ENCODE measurements around the gene LRMDA.
"Not testable (repeated sequence)": the region's sequence is repeated elsewhere in the genome, so short reads cannot be mapped to it uniquely, and the experiment has no call there.

LRMDA gene

GRCh38 chr10:75723319-75723980 lies 292.0 kb downstream of the LRMDA start:
- DNase-seq = no peak

GRCh38 chr10:75724047-75724446 lies 292.6 kb downstream of the LRMDA start:
- DNase-seq = no peak

GRCh38 chr10:75726522-75727483 lies 295.4 kb downstream of the LRMDA start:
- DNase-seq = no peak

GRCh38 chr10:75730847-75731246 lies 299.4 kb downstream of the LRMDA start:
- no peak for DNase-seq

- no peak for DNase-seq
Observed at GRCh38 chr10:75733135-75733890, 301.9 kb downstream of the LRMDA start.

GRCh38 chr10:75736151-75736640 lies 304.8 kb downstream of the LRMDA start:
- no peak for DNase-seq

- DNase-seq = no peak
Observed at GRCh38 chr10:75736889-75737579, 305.6 kb downstream of the LRMDA start.

GRCh38 chr10:75737580-75737949 lies 306.1 kb downstream of the LRMDA start:
- DNase-seq = no peak

GRCh38 chr10:75738924-75739323 lies 307.5 kb downstream of the LRMDA start:
- no peak for DNase-seq

- no peak for DNase-seq
Observed at GRCh38 chr10:75739414-75740143, 308.2 kb downstream of the LRMDA start.

- DNase-seq = no peak
Observed at GRCh38 chr10:75740541-75740940, 309.1 kb downstream of the LRMDA start.

- DNase-seq = no peak
Observed at GRCh38 chr10:75742355-75742754, 310.9 kb downstream of the LRMDA start.

- DNase-seq = no peak
Observed at GRCh38 chr10:75743291-75743778, 311.9 kb downstream of the LRMDA start.

GRCh38 chr10:75744261-75744660 lies 312.8 kb downstream of the LRMDA start:
- DNase-seq = no peak

GRCh38 chr10:75746356-75746755 lies 314.9 kb downstream of the LRMDA start:
- DNase-seq = no peak

GRCh38 chr10:75750093-75750875 lies 318.9 kb downstream of the LRMDA start:
- DNase-seq = not testable (repeated sequence)

- DNase-seq = no peak
Observed at GRCh38 chr10:75751232-75751631, 319.8 kb downstream of the LRMDA start.

GRCh38 chr10:75753621-75754020 lies 322.2 kb downstream of the LRMDA start:
- no peak for DNase-seq

- DNase-seq = no peak
Observed at GRCh38 chr10:75754096-75754831, 322.8 kb downstream of the LRMDA start.

GRCh38 chr10:75755528-75755927 lies 324.1 kb downstream of the LRMDA start:
- DNase-seq = no peak
